HEK293 (cell line): Measurements from ENCODE around the gene RGS11.

ENCODE experiments used
- CTCF ChIP-seq: fragments of 450-650 bp; formaldehyde crosslinking; IDR thresholded peaks from 2 replicates; pipeline ENCODE4 v1.5.1; 2016; ENCODE audit warnings: missing biosample characterization, missing genetic modification characterization
- TF ChIP-seq, protein P1 (sequence below): fragments of 450-650 bp; formaldehyde crosslinking; IDR thresholded peaks from 2 replicates; pipeline ENCODE4 v1.5.1; 2017; ENCODE audit warnings: missing biosample characterization, missing genetic modification characterization

DNA sequence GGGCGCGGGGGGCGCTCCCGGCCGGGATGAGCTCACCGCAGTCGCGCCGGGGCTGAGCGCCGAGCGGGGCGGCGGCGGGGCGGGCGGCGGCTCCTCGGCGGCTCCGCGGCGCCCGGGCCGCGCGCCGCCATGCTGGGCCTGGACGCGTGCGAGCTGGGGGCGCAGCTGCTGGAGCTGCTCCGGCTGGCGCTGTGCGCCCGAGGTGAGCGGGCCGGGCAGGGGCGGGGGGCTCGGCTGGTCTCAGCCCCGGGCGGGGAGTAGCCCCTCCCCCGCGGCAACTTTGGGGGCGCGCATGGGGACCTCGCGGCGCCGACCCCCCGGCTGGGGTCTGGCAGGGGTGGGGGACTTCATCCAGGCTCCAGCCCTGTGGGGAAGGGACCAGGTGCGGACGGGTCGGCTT is 4.8 kb upstream of the RGS11 start, which contains the start of gene ARHGDIG:
- no peak for TF ChIP-seq CTCF (tag by site-specific recombination)
- TF ChIP-seq, protein P1, sequence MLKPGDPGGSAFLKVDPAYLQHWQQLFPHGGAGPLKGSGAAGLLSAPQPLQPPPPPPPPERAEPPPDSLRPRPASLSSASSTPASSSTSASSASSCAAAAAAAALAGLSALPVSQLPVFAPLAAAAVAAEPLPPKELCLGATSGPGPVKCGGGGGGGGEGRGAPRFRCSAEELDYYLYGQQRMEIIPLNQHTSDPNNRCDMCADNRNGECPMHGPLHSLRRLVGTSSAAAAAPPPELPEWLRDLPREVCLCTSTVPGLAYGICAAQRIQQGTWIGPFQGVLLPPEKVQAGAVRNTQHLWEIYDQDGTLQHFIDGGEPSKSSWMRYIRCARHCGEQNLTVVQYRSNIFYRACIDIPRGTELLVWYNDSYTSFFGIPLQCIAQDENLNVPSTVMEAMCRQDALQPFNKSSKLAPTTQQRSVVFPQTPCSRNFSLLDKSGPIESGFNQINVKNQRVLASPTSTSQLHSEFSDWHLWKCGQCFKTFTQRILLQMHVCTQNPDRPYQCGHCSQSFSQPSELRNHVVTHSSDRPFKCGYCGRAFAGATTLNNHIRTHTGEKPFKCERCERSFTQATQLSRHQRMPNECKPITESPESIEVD (tag by site-specific recombination), result no peak
